Activated CD4-positive, alpha-beta T cell treated with anti-CD3 and anti-CD28 coated beads for 36 hours (primary cell): ENCODE data around the gene TNIK. TPM values are rescaled to one million over a fixed set of nuclear protein-coding genes. Genes with fewer than 3 reads are reported as not detected.
"Not testable (repeated sequence)": the region's sequence is repeated elsewhere in the genome, so short reads cannot be mapped to it uniquely, and the experiment has no call there.

ENCODE experiments used
- ATAC-seq: fragments of 200-7000 bp; cut with Tn5 transposase; one replicate; pipeline ENCODE4 v1.10.0; 2021; ENCODE audit warnings: mild to moderate bottlenecking, moderate library complexity
- CTCF ChIA-PET: fragments of 350-600 bp; sonication (Branson Sonifier 250); formaldehyde crosslinking; loops from one replicate; lab custom pipeline; 2021; ENCODE audit warnings: antibody characterized with exemption; lab: Charles Lee
- POLR2A ChIA-PET: fragments of 350-600 bp; sonication (Branson Sonifier 250); formaldehyde crosslinking; loops from one replicate; lab custom pipeline; 2021; ENCODE audit warnings: antibody characterized with exemption, inconsistent platforms; lab: Charles Lee
- DNase-seq: peaks from one replicate; pipeline ENCODE4 v3.0.0-alpha.2; 2020
- H3K27ac Mint-ChIP-seq: one replicate; pipeline ENCODE4 v1.8.0; 2021; ENCODE audit warnings: mixed read lengths
- H3K27me3 Mint-ChIP-seq: one replicate; pipeline ENCODE4 v1.8.0; 2021; ENCODE audit warnings: mixed read lengths
- H3K36me3 Mint-ChIP-seq: one replicate; pipeline ENCODE4 v1.8.0; 2021; ENCODE audit warnings: low read depth, mixed read lengths
- H3K4me1 Mint-ChIP-seq: one replicate; pipeline ENCODE4 v1.8.0; 2021; ENCODE audit warnings: mixed read lengths
- H3K4me3 Mint-ChIP-seq: one replicate; pipeline ENCODE4 v1.8.0; 2021; ENCODE audit warnings: mild to moderate bottlenecking, moderate library complexity, mixed read lengths
- H3K9me3 Mint-ChIP-seq: one replicate; pipeline ENCODE4 v1.8.0; 2021; ENCODE audit warnings: low read depth, mixed read lengths
- intact Hi-C, 2 experiments: fragments of 100-400 bp; cut with DNase I in 1 of 2; cut with micrococcal nuclease in 1 of 2; formaldehyde crosslinking; loops; one replicate each; pipeline versions ENCODE4 v1.14.2 to v1.15.1; 2022 to 2024; cut with DNase I, micrococcal nuclease
- total RNA-seq, 2 experiments: library from RNA; stranded (reverse); gene quantifications; one replicate each; pipeline ENCODE4 v1.2.3, GENCODE V29; 2021

TNIK gene
- total RNA-seq, 2 experiments from 2014 or later = 28.8 to 34.2 TPM

DNA sequence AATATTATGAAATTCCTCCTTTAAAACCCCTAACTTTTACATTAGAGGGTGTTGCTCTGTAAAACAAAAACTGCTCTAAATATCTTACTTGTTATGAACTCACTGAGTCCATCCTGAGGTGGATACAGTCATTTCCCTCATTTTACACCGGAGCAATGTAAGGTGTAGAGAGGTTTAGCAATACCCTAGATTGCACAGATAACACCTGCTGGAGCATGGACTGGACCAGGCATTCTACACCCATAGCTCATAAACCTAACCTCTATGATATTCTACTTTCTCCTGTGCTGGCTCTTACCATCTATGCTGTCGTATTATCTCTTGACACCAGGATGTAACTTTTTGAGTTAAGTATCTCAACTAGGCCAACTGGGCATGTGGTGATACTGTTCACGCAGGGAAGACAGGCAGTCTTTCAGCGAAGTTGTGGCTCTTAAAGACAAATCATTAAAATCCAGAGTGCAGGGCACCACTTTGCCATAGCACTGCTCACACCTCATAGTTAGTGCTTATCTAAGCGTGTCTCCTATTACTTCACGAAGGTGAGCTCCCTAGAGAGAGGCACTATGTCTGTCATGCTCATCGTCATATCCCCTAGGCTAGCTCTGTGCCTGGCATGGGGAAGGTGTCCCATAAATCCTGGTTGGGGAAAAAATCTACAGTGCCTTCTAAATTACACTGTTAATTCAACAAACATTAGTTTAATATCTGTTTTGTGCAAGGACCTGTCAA lies 333.6 kb downstream of the TNIK start:
- intact Hi-C loops = no loop called here

GRCh38 chr3:171125010-171125409 lies 335.2 kb downstream of the TNIK start:
- Mint-ChIP-seq H3K4me1 (no peaks in the 10 kb centered on the region), H3K27ac (no peak overlapping the region), H3K9me3 (peaks cover 2% of the 10 kb centered on the region), H3K4me3 (no peak overlapping the region), H3K27me3 (no peaks in the 10 kb centered on the region), H3K36me3 (peaks cover 60% of the 10 kb centered on the region)
- ChIA-PET CTCF (interaction anchor here (0.6 kb wide), 1 partner anchor 92 kb away, joined by 3 read pairs; no protein-coding TSS in a partner anchor), POLR2A (no interaction called here)
- DNase-seq (no peak), ATAC-seq (no peak)
- intact Hi-C loops = no loop called here

More for the DNA sequence above, 333.6 kb downstream of the TNIK start:
- DNase-seq (no peak), ATAC-seq (no peak)
- Mint-ChIP-seq H3K27me3 (no peaks in the 10 kb centered on the region), H3K4me3 (no peak overlapping the region), H3K27ac (no peak overlapping the region), H3K36me3 (peaks cover 51% of the 10 kb centered on the region), H3K4me1 (no peaks in the 10 kb centered on the region), H3K9me3 (no peaks in the 10 kb centered on the region)
- POLR2A ChIA-PET = no interaction called here
- CTCF ChIA-PET = interaction anchor here (0.9 kb wide), 1 partner anchor 12 kb away, joined by 3 read pairs; no protein-coding TSS in a partner anchor

- Mint-ChIP-seq H3K27ac (no peak overlapping the region), H3K9me3 (peaks cover 5% of the 10 kb centered on the region), H3K4me3 (no peak overlapping the region), H3K4me1 (no peaks in the 10 kb centered on the region), H3K27me3 (no peaks in the 10 kb centered on the region), H3K36me3 (peaks cover 67% of the 10 kb centered on the region)
- no peak for DNase-seq
- CTCF ChIA-PET = no interaction called here
- POLR2A ChIA-PET = no interaction called here
- no peak for ATAC-seq
- intact Hi-C loops = no loop called here
Measured at GRCh38 chr3:171123915-171124314, 336.3 kb downstream of the TNIK start.

DNA sequence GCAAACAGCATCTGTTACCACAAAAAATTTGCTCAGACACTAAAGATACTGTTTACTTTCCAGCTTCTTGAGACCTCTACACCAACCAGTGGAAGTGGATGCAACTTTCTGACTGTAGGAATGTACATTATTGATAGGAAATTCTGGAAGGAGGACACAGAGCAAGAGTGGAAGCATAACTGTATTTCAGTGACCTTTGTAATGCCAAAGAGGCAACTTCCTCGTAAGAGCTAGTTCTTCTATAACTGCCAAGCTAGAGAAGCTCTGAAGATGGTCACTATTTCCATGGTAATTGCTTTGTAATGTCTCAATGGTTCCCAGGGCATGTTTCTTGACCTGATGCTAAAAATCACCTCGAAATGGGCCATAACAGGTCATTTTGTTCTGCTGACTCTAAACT lies 337.3 kb downstream of the TNIK start:
- ChIA-PET POLR2A (no interaction called here), CTCF (no interaction called here)
- Mint-ChIP-seq H3K27me3 (no peaks in the 10 kb centered on the region), H3K4me3 (no peak overlapping the region), H3K4me1 (no peaks in the 10 kb centered on the region), H3K36me3 (peaks cover 70% of the 10 kb centered on the region), H3K9me3 (peaks cover 5% of the 10 kb centered on the region), H3K27ac (no peak overlapping the region)
- intact Hi-C loops = no loop called here
- ATAC-seq = no peak
- no peak for DNase-seq

- intact Hi-C loops = no loop called here
- Mint-ChIP-seq H3K4me1 (no peaks in the 10 kb centered on the region), H3K9me3 (peaks cover 5% of the 10 kb centered on the region), H3K27ac (no peak overlapping the region), H3K4me3 (no peak overlapping the region), H3K27me3 (no peaks in the 10 kb centered on the region), H3K36me3 (peaks cover 73% of the 10 kb centered on the region)
- POLR2A ChIA-PET = no interaction called here
- no peak for DNase-seq
- ATAC-seq = no peak
- CTCF ChIA-PET = no interaction called here
Measured at GRCh38 chr3:171122240-171122639, 338.0 kb downstream of the TNIK start.

- no peak for DNase-seq
- ATAC-seq = no peak
- Mint-ChIP-seq H3K4me3 (no peak overlapping the region), H3K27ac (no peak overlapping the region), H3K4me1 (no peaks in the 10 kb centered on the region), H3K27me3 (no peaks in the 10 kb centered on the region), H3K9me3 (peaks cover 5% of the 10 kb centered on the region), H3K36me3 (peaks cover 71% of the 10 kb centered on the region)
- POLR2A ChIA-PET = no interaction called here
- intact Hi-C loops = no loop called here
- CTCF ChIA-PET = no interaction called here
Measured at GRCh38 chr3:171121801-171122200, 338.4 kb downstream of the TNIK start.

- intact Hi-C loops, H3K27me3 Mint-ChIP-seq, H3K4me1 Mint-ChIP-seq, H3K27ac Mint-ChIP-seq, DNase-seq, POLR2A ChIA-PET, H3K4me3 Mint-ChIP-seq, H3K9me3 Mint-ChIP-seq, CTCF ChIA-PET, ATAC-seq: not testable (repeated sequence)
- peaks cover 59% of the 10 kb centered on the region for H3K36me3 Mint-ChIP-seq
Measured at GRCh38 chr3:171119402-171119801, 340.8 kb downstream of the TNIK start.

DNA sequence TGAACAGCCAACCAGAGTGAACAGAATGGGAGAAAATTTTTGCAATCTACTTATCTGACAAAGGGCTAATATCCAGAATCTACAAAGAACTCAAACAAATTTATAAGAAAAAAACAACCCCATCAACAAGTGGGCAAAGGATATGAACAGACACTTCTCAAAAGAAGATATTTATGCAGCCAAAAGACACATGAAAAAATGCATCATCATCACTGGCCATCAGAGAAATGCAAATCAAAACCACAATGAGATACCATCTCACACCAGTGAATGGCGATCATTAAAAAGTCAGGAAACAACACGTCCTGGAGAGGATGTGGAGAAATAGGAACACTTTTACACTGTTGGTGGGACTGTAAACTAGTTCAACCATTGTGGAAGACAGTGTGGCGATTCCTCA lies 341.2 kb downstream of the TNIK start:
- H3K4me3 Mint-ChIP-seq, POLR2A ChIA-PET, H3K27me3 Mint-ChIP-seq, CTCF ChIA-PET, H3K27ac Mint-ChIP-seq, H3K9me3 Mint-ChIP-seq, DNase-seq, H3K4me1 Mint-ChIP-seq, ATAC-seq, intact Hi-C loops: not testable (repeated sequence)
- H3K36me3 Mint-ChIP-seq = peaks cover 57% of the 10 kb centered on the region

- DNase-seq (no peak), ATAC-seq (no peak)
- Mint-ChIP-seq H3K4me3 (no peak overlapping the region), H3K4me1 (peaks cover 2% of the 10 kb centered on the region), H3K36me3 (peaks cover 39% of the 10 kb centered on the region), H3K27ac (no peak overlapping the region), H3K9me3 (peaks cover 5% of the 10 kb centered on the region), H3K27me3 (no peaks in the 10 kb centered on the region)
- POLR2A ChIA-PET = no interaction called here
- CTCF ChIA-PET = interaction anchor here (0.8 kb wide), 1 partner anchor 17 kb away, joined by 4 read pairs; no protein-coding TSS in a partner anchor
- intact Hi-C loops = no loop called here
Measured at GRCh38 chr3:171116824-171117395, 343.3 kb downstream of the TNIK start.

- H3K4me3 Mint-ChIP-seq = no peak overlapping the region
- ChIA-PET POLR2A (no interaction called here), CTCF (interaction anchor here (0.8 kb wide), 1 partner anchor 18 kb away, joined by 4 read pairs; no protein-coding TSS in a partner anchor)
- H3K4me1 Mint-ChIP-seq = peaks cover 2% of the 10 kb centered on the region
- H3K36me3 Mint-ChIP-seq = peaks cover 33% of the 10 kb centered on the region
- intact Hi-C loops = no loop called here
- ATAC-seq (no peak), DNase-seq (no peak)
- H3K27ac Mint-ChIP-seq = no peak overlapping the region
- H3K9me3 Mint-ChIP-seq = peaks cover 5% of the 10 kb centered on the region
- no peaks in the 10 kb centered on the region for H3K27me3 Mint-ChIP-seq
Measured at GRCh38 chr3:171116365-171116764, 343.8 kb downstream of the TNIK start.

- Mint-ChIP-seq H3K9me3 (peaks cover 3% of the 10 kb centered on the region), H3K36me3 (peaks cover 26% of the 10 kb centered on the region), H3K27ac (no peak overlapping the region), H3K4me3 (no peak overlapping the region), H3K4me1 (peaks cover 2% of the 10 kb centered on the region), H3K27me3 (no peaks in the 10 kb centered on the region)
- ChIA-PET POLR2A (interaction anchor here (0.6 kb wide), 1 partner anchor 18 kb away, joined by 3 read pairs; no protein-coding TSS in a partner anchor), CTCF (interaction anchor here (0.6 kb wide), 1 partner anchor 631 kb away, joined by 3 read pairs; no protein-coding TSS in a partner anchor)
- ATAC-seq = no peak
- DNase-seq = no peak
- intact Hi-C loops = no loop called here
Measured at GRCh38 chr3:171115667-171116066, 344.5 kb downstream of the TNIK start.

GRCh38 chr3:171113716-171114115 lies 346.5 kb downstream of the TNIK start:
- POLR2A ChIA-PET = no interaction called here
- Mint-ChIP-seq H3K9me3 (no peaks in the 10 kb centered on the region), H3K27me3 (no peaks in the 10 kb centered on the region), H3K27ac (no peak overlapping the region), H3K36me3 (peaks cover 18% of the 10 kb centered on the region), H3K4me3 (no peak overlapping the region), H3K4me1 (peaks cover 2% of the 10 kb centered on the region)
- intact Hi-C loops = no loop called here
- no peak for DNase-seq
- no peak for ATAC-seq
- CTCF ChIA-PET = interaction anchor here (0.7 to 0.8 kb wide), 2 partner anchors 17 to 36 kb away, joined by 3 to 7 read pairs; no protein-coding TSS in a partner anchor
